Caco-2 (cell line): Measurements from ENCODE around the gene GET3. TPM values are rescaled to one million over a fixed set of nuclear protein-coding genes. Genes with fewer than 3 reads are reported as not detected.
A peak's percentile ranks its signal among the peaks of the same experiment; 100 is the strongest.

Experiments used
- BruUV-seq: library from RNA; stranded (reverse); fragments of 400-500 nt; replicated peaks from 2 replicates; lab custom pipeline; 2021; lab: Mats Ljungman, UMichigan
- CTCF ChIA-PET: fragments of 300-600 bp; sonication (Branson Sonifier 250); formaldehyde crosslinking; loops from one replicate; lab custom pipeline; 2022; ENCODE audit warnings: antibody characterized with exemption; lab: Charles Lee
- POLR2A ChIA-PET: fragments of 300-600 bp; sonication (Branson Sonifier 250); formaldehyde crosslinking; loops from one replicate; lab custom pipeline; 2022; ENCODE audit warnings: antibody characterized with exemption; lab: Charles Lee
- DNase-seq, 2 experiments: peaks; one replicate each; pipeline versions ENCODE4 v3.0.0 to v3.0.0-alpha.2; 2020 to 2022
- H3K27me3 ChIP-seq: replicated peaks from 2 replicates; pipeline ENCODE4 v1.6.0; 2011; ENCODE audit warnings: low read length; ENCODE audit not compliant: control insufficient read depth, insufficient read depth
- H3K36me3 ChIP-seq: 2 replicates; pipeline ENCODE4 v1.5.1; 2011; ENCODE audit warnings: low read length; ENCODE audit not compliant: control insufficient read depth, insufficient read depth
- H3K4me1 ChIP-seq: fragments of 250-450 bp; sonication (Bioruptor Pico); 2 replicates; pipeline ENCODE4 v1.5.1; 2020; ENCODE audit warnings: mild to moderate bottlenecking
- H3K4me3 ChIP-seq: 2 replicates; pipeline ENCODE4 v1.5.1; 2011; ENCODE audit warnings: low read depth, mild to moderate bottlenecking, control low read depth, low read length
- H3K9me3 ChIP-seq: fragments of 250-450 bp; sonication (Bioruptor Pico); 2 replicates; pipeline ENCODE4 v1.5.1; 2020; ENCODE audit warnings: mild to moderate bottlenecking, moderate library complexity
- H3K27ac Mint-ChIP-seq: one replicate; pipeline ENCODE4 v1.8.0; 2022; ENCODE audit warnings: mixed read lengths; ENCODE audit not compliant: unreplicated experiment
- H3K27me3 Mint-ChIP-seq: one replicate; pipeline ENCODE4 v1.8.0; 2022; ENCODE audit warnings: mixed read lengths; ENCODE audit not compliant: insufficient read depth, unreplicated experiment
- H3K36me3 Mint-ChIP-seq: one replicate; pipeline ENCODE4 v1.8.0; 2022; ENCODE audit warnings: mild to moderate bottlenecking, mixed read lengths; ENCODE audit not compliant: insufficient read depth, unreplicated experiment
- H3K4me1 Mint-ChIP-seq: one replicate; pipeline ENCODE4 v1.8.0; 2022; ENCODE audit warnings: low read depth, mixed read lengths; ENCODE audit not compliant: unreplicated experiment
- H3K4me3 Mint-ChIP-seq: one replicate; pipeline ENCODE4 v1.8.0; 2022; ENCODE audit warnings: mild to moderate bottlenecking, moderate library complexity, mixed read lengths; ENCODE audit not compliant: unreplicated experiment
- H3K9me3 Mint-ChIP-seq: one replicate; pipeline ENCODE4 v1.8.0; 2022; ENCODE audit warnings: mixed read lengths; ENCODE audit not compliant: unreplicated experiment
- CTCF ChIP-seq, 2 experiments: fragments of 200-600 bp in 1 of 2; IDR thresholded peaks; 1 replicate in 1 of 2; 2 replicates in 1 of 2; pipeline versions ENCODE4 v1.5.1 to v1.8.0; 2011 to 2022; ENCODE audit warnings: antibody characterized with exemption in 1 of 2, control low read depth in 1 of 2, inconsistent platforms in 1 of 2, low read depth in 1 of 2, low read length in 1 of 2, mild to moderate bottlenecking in 1 of 2, moderate library complexity in 1 of 2; ENCODE audit not compliant: insufficient read depth in 1 of 2, severe bottlenecking in 1 of 2, unreplicated experiment in 1 of 2
- intact Hi-C: fragments of 100-400 bp; cut with micrococcal nuclease; formaldehyde crosslinking; loops from one replicate; pipeline ENCODE4 v1.10.0; 2022; ENCODE audit not compliant: unreplicated experiment
- total RNA-seq: library from RNA; stranded (reverse); gene quantifications from 2 replicates; pipeline ENCODE4 v1.2.3, GENCODE V29; 2022

The GET3 gene
- total RNA-seq, 1 experiment from 2014 or later, result 57.1 TPM

GRCh38 chr19:12787458-12787857 is 50.2 kb downstream of the GET3 start:
- no peak for DNase-seq
- Histone ChIP-seq H3K27me3 (no peaks in the 10 kb centered on the region), H3K36me3 (no peaks in the 10 kb centered on the region), H3K4me3 (no peak overlapping the region), H3K9me3 (no peaks in the 10 kb centered on the region), H3K4me1 (peaks cover 43% of the 10 kb centered on the region)
- POLR2A ChIA-PET, result no interaction called here
- no peak overlapping the region for H3K4me3 Mint-ChIP-seq
- H3K27ac Mint-ChIP-seq, result no peak overlapping the region
- no peaks in the 10 kb centered on the region for H3K27me3 Mint-ChIP-seq
- H3K4me1 Mint-ChIP-seq, result peaks cover 21% of the 10 kb centered on the region
- CTCF ChIA-PET, result no interaction called here
- intact Hi-C loops, result no loop called here
- H3K36me3 Mint-ChIP-seq, result peaks cover 22% of the 10 kb centered on the region
- H3K9me3 Mint-ChIP-seq, result no peaks in the 10 kb centered on the region
- no peak for TF ChIP-seq CTCF (IDR thresholded peaks at IDR 0.05; ENCODE audit: insufficient read depth in 1 of 2, low read depth in 1 of 2, low read length in 1 of 2, severe bottlenecking in 1 of 2, unreplicated experiment in 1 of 2)
- no TSS peak for BruUV-seq

GRCh38 chr19:12788042-12788681 is 50.9 kb downstream of the GET3 start:
- DNase-seq, result no peak
- H3K4me3 Mint-ChIP-seq, result peak overlapping the region; percentile 78
- POLR2A ChIA-PET, result interaction anchor here (0.9 kb wide), 1 partner anchor 14 kb away, joined by 3 read pairs; no protein-coding TSS in a partner anchor
- no TSS peak for BruUV-seq
- Histone ChIP-seq H3K4me1 (peaks cover 43% of the 10 kb centered on the region), H3K36me3 (no peaks in the 10 kb centered on the region), H3K4me3 (peak overlapping the region; percentile 41; the same call in 1 of the 2 replicates), H3K27me3 (no peaks in the 10 kb centered on the region), H3K9me3 (no peaks in the 10 kb centered on the region)
- CTCF ChIA-PET, result interaction anchor here (0.6 to 1.5 kb wide), 2 partner anchors 11 to 39 kb away, joined by 6 to 9 read pairs; no protein-coding TSS in a partner anchor
- H3K4me1 Mint-ChIP-seq, result peaks cover 21% of the 10 kb centered on the region
- peaks cover 29% of the 10 kb centered on the region for H3K36me3 Mint-ChIP-seq
- peak overlapping the region; percentile 90 for H3K27ac Mint-ChIP-seq
- no peaks in the 10 kb centered on the region for H3K9me3 Mint-ChIP-seq
- no peaks in the 10 kb centered on the region for H3K27me3 Mint-ChIP-seq
- intact Hi-C loops, result no loop called here
- TF ChIP-seq CTCF (IDR thresholded peaks at IDR 0.05; ENCODE audit: insufficient read depth in 1 of 2, low read depth in 1 of 2, low read length in 1 of 2, severe bottlenecking in 1 of 2, unreplicated experiment in 1 of 2), result no peak

DNA sequence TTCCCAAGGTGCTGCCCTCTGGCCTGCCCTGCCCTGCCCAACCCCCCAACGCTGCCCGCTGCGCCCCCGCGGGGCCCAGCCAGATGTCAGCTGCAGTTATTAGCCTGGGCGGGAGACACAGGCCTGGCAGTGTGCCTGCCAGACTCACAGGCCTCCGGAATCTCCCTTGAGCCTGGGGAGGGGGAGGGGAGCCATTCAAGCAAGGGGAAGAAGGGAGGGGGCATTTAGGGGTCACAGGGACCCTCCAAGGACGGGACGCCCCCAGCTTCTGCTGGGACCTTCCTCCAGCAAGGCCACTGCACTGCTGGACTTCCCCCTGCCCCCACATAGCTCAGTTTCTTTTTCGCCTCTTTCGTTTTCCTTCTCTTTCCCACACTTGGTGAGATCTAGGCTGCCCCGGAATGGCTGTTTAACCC is 51.4 kb downstream of the GET3 start:
- Mint-ChIP-seq H3K36me3 (peaks cover 34% of the 10 kb centered on the region), H3K27ac (peak overlapping the region; percentile 90), H3K9me3 (no peaks in the 10 kb centered on the region), H3K27me3 (no peaks in the 10 kb centered on the region), H3K4me3 (peak overlapping the region; percentile 78), H3K4me1 (peaks cover 21% of the 10 kb centered on the region)
- Histone ChIP-seq H3K4me1 (peaks cover 39% of the 10 kb centered on the region), H3K36me3 (no peaks in the 10 kb centered on the region), H3K4me3 (peak overlapping the region; percentile 41), H3K9me3 (no peaks in the 10 kb centered on the region), H3K27me3 (no peaks in the 10 kb centered on the region)
- DNase-seq, result no peak
- TSS peak; percentile 29 for BruUV-seq
- TF ChIP-seq CTCF (IDR thresholded peaks at IDR 0.05; ENCODE audit: insufficient read depth in 1 of 2, low read depth in 1 of 2, low read length in 1 of 2, severe bottlenecking in 1 of 2, unreplicated experiment in 1 of 2), result no peak
- CTCF ChIA-PET, result interaction anchor here (0.6 to 1.5 kb wide), 4 partner anchors 11 to 39 kb away, joined by 3 to 9 read pairs (median 4); partner anchors contain the start of gene HOOK2
- POLR2A ChIA-PET, result interaction anchor here (0.9 to 1.0 kb wide), 3 partner anchors 10 to 52 kb away, joined by 3 to 4 read pairs (median 3); partner anchors contain the start of gene GET3
- intact Hi-C loops, result no loop called here
